ENCODE measurements around the gene MRPL53. TPM values are rescaled to one million over a fixed set of nuclear protein-coding genes. Genes with fewer than 3 reads are reported as not detected.
"Not testable (repeated sequence)": the region's sequence is repeated elsewhere in the genome, so short reads cannot be mapped to it uniquely, and the experiment has no call there.

Gene MRPL53
- total and polyA plus RNA-seq, 9 donors = 52.5 to 87.9 (median 81.1) TPM

GRCh38 chr2:74461187-74462053 is 11.1 kb downstream of the MRPL53 start:
- WGBS (ENCODE audit: insufficient coverage) = 88% methylated on average over 23 of the region's 27 CpGs
- Histone ChIP-seq H3K27ac (ENCODE audit: low read length) (no peak overlapping the region), H3K4me3 (ENCODE audit: low read length) (no peak overlapping the region), H3K36me3 (ENCODE audit: control insufficient read depth, insufficient read depth, low read length) (peaks cover 26% of the 10 kb centered on the region), H3K27me3 (ENCODE audit: control insufficient read depth, insufficient read depth, low read length) (no peaks in the 10 kb centered on the region), H3K4me1 (ENCODE audit: control insufficient read depth, insufficient read depth, low read length) (peaks cover 25% of the 10 kb centered on the region), H3K9me3 (replicated peaks; ENCODE audit: control insufficient read depth, low read depth, low read length) (no peaks in the 10 kb centered on the region)
- no peak for DNase-seq

GRCh38 chr2:74460187-74460586 is 12.3 kb downstream of the MRPL53 start:
- WGBS (ENCODE audit: insufficient coverage) = 92% methylated on average over 2 of the region's 10 CpGs
- H3K4me1 ChIP-seq (ENCODE audit: control insufficient read depth, insufficient read depth, low read length) = peaks cover 35% of the 10 kb centered on the region
- DNase-seq = not testable (repeated sequence)

GRCh38 chr2:74459503-74460118 is 12.9 kb downstream of the MRPL53 start:
- DNase-seq; H3K4me3 ChIP-seq (ENCODE audit: low read length); H3K27me3 ChIP-seq (ENCODE audit: control insufficient read depth, insufficient read depth, low read length); H3K27ac ChIP-seq (ENCODE audit: low read length); H3K9me3 ChIP-seq (replicated peaks; ENCODE audit: control insufficient read depth, low read depth, low read length): not testable (repeated sequence)
- Histone ChIP-seq H3K36me3 (ENCODE audit: control insufficient read depth, insufficient read depth, low read length) (peaks cover 26% of the 10 kb centered on the region), H3K4me1 (ENCODE audit: control insufficient read depth, insufficient read depth, low read length) (peaks cover 36% of the 10 kb centered on the region)
- 73% methylated on average over 13 of the region's 13 CpGs for WGBS (ENCODE audit: insufficient coverage)

More at GRCh38 chr2:74460187-74460586, 12.3 kb downstream of the MRPL53 start:
- not testable (repeated sequence) for H3K4me3 ChIP-seq (ENCODE audit: low read length); H3K9me3 ChIP-seq (replicated peaks; ENCODE audit: control insufficient read depth, low read depth, low read length); H3K27me3 ChIP-seq (ENCODE audit: control insufficient read depth, insufficient read depth, low read length); H3K27ac ChIP-seq (ENCODE audit: low read length)
- H3K36me3 ChIP-seq (ENCODE audit: control insufficient read depth, insufficient read depth, low read length) = peaks cover 26% of the 10 kb centered on the region

- Histone ChIP-seq H3K4me3 (ENCODE audit: low read length) (peak overlapping the region; percentile 65), H3K27me3 (ENCODE audit: control insufficient read depth, insufficient read depth, low read length) (no peaks in the 10 kb centered on the region), H3K27ac (ENCODE audit: low read length) (peak overlapping the region; percentile 72), H3K36me3 (ENCODE audit: control insufficient read depth, insufficient read depth, low read length) (peaks cover 26% of the 10 kb centered on the region), H3K4me1 (ENCODE audit: control insufficient read depth, insufficient read depth, low read length) (peaks cover 30% of the 10 kb centered on the region), H3K9me3 (replicated peaks; ENCODE audit: control insufficient read depth, low read depth, low read length) (no peaks in the 10 kb centered on the region)
- no CpG with 5 or more reads among the region's 10 CpGs for WGBS (ENCODE audit: insufficient coverage)
- DNase-seq = no peak
Measured at GRCh38 chr2:74458938-74459363, 13.5 kb downstream of the MRPL53 start.

GRCh38 chr2:74458132-74458937 is 14.1 kb downstream of the MRPL53 start, which contains the start of gene WBP1:
Gene WBP1, plus strand, starts transcription at chr2:74458438. Its CDS starts 165 bp downstream, at chr2:74458603.
- WGBS (ENCODE audit: insufficient coverage) = 0% methylated on average over 16 of the region's 38 CpGs
- H3K9me3 ChIP-seq (replicated peaks; ENCODE audit: control insufficient read depth, low read depth, low read length) = no peaks in the 10 kb centered on the region
- DNase-seq = peak; percentile 100
- peaks cover 29% of the 10 kb centered on the region for H3K4me1 ChIP-seq (ENCODE audit: control insufficient read depth, insufficient read depth, low read length)
- H3K36me3 ChIP-seq (ENCODE audit: control insufficient read depth, insufficient read depth, low read length) = peaks cover 26% of the 10 kb centered on the region
- peak within 1 kb of the TSS; percentile 100 for H3K27ac ChIP-seq (ENCODE audit: low read length)
- H3K4me3 ChIP-seq (ENCODE audit: low read length) = peak within 1 kb of the TSS; percentile 83
- no peaks in the 10 kb centered on the region for H3K27me3 ChIP-seq (ENCODE audit: control insufficient read depth, insufficient read depth, low read length)

- peak; percentile 82 for DNase-seq
- Histone ChIP-seq H3K27me3 (ENCODE audit: control insufficient read depth, insufficient read depth, low read length) (no peaks in the 10 kb centered on the region), H3K4me3 (ENCODE audit: low read length) (peak overlapping the region; percentile 83), H3K9me3 (replicated peaks; ENCODE audit: control insufficient read depth, low read depth, low read length) (no peaks in the 10 kb centered on the region), H3K4me1 (ENCODE audit: control insufficient read depth, insufficient read depth, low read length) (peaks cover 29% of the 10 kb centered on the region), H3K36me3 (ENCODE audit: control insufficient read depth, insufficient read depth, low read length) (peaks cover 21% of the 10 kb centered on the region), H3K27ac (ENCODE audit: low read length) (peak overlapping the region; percentile 100)
- 0% methylated on average over 35 of the region's 46 CpGs for WGBS (ENCODE audit: insufficient coverage)
Measured at GRCh38 chr2:74457549-74458131, 14.8 kb downstream of the MRPL53 start.

GRCh38 chr2:74457129-74457548 is 15.3 kb downstream of the MRPL53 start:
- H3K27ac ChIP-seq (ENCODE audit: low read length) = peak overlapping the region; percentile 100
- no peaks in the 10 kb centered on the region for H3K27me3 ChIP-seq (ENCODE audit: control insufficient read depth, insufficient read depth, low read length)
- H3K9me3 ChIP-seq (replicated peaks; ENCODE audit: control insufficient read depth, low read depth, low read length) = no peaks in the 10 kb centered on the region
- DNase-seq = no peak
- H3K36me3 ChIP-seq (ENCODE audit: control insufficient read depth, insufficient read depth, low read length) = peaks cover 16% of the 10 kb centered on the region
- peaks cover 29% of the 10 kb centered on the region for H3K4me1 ChIP-seq (ENCODE audit: control insufficient read depth, insufficient read depth, low read length)
- under 1% methylated on average over 25 of the region's 27 CpGs for WGBS (ENCODE audit: insufficient coverage)
- peak overlapping the region; percentile 83 for H3K4me3 ChIP-seq (ENCODE audit: low read length)

GRCh38 chr2:74454654-74455511 is 17.6 kb downstream of the MRPL53 start, which contains the start of gene INO80B:
Gene INO80B, plus strand, starts transcription at chr2:74455087. Its CDS starts 30 bp downstream, at chr2:74455117.
- Histone ChIP-seq H3K27ac (ENCODE audit: low read length) (peak within 1 kb of the TSS; percentile 62), H3K4me1 (ENCODE audit: control insufficient read depth, insufficient read depth, low read length) (peaks cover 29% of the 10 kb centered on the region), H3K4me3 (ENCODE audit: low read length) (peak within 1 kb of the TSS; percentile 84), H3K9me3 (replicated peaks; ENCODE audit: control insufficient read depth, low read depth, low read length) (no peaks in the 10 kb centered on the region), H3K27me3 (ENCODE audit: control insufficient read depth, insufficient read depth, low read length) (no peaks in the 10 kb centered on the region), H3K36me3 (ENCODE audit: control insufficient read depth, insufficient read depth, low read length) (no peaks in the 10 kb centered on the region)
- DNase-seq = peak; percentile 99
- under 1% methylated on average over 32 of the region's 40 CpGs for WGBS (ENCODE audit: insufficient coverage)
